ENCODE data around the gene FXYD4. TPM values are rescaled to one million over a fixed set of nuclear protein-coding genes. Genes with fewer than 3 reads are reported as not detected.
"Not testable (repeated sequence)": the region's sequence is repeated elsewhere in the genome, so short reads cannot be mapped to it uniquely, and the experiment has no call there.

Gene FXYD4
- total and polyA plus RNA-seq, 2 of the 8 experiments (the other 6 are each of a cell fraction or from before 2014, with no cell fraction given), result not detected

DNA sequence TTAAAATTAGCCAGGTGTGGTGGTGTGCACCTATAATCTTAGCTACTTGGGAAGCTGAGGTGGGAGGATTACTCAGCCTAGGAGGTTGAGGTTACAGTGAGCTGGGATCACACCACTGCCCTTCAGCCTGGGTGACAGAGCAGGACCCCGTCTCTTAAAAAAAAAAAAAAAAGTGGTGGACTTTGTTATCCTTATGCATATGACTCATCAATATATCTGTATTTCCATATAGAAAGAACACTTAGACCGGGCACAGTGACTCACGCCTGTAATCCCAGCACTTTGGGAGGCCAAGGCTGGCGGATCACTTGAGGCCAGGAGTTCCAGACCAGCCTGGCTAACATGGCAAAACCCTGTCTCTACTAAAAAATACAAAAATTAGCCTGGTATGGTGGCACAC, 50.5 kb downstream of the FXYD4 start:
- H4K20me1 ChIP-seq (replicated peaks in 1 of 2; ENCODE audit: control insufficient read depth in 1 of 2, insufficient read depth in 2 of 2, low read length in 2 of 2); H3K4me2 ChIP-seq (ENCODE audit: insufficient read depth in 1 of 2, low read depth in 2 of 2, low read length in 2 of 2); H3K4ac ChIP-seq (replicated peaks; ENCODE audit: insufficient read length, low read depth, low read length); H2BK5ac ChIP-seq (ENCODE audit: low read depth, low read length); H3K79me2 ChIP-seq (ENCODE audit: control insufficient read depth in 1 of 2, insufficient read depth in 2 of 2, low read length in 2 of 2); H3K18ac ChIP-seq (ENCODE audit: extremely low read depth, low read length); H4K5ac ChIP-seq (ENCODE audit: insufficient read length, low read depth, low read length); H2AFZ ChIP-seq (ENCODE audit: low read length); H2BK15ac ChIP-seq (ENCODE audit: low read length); H3K27ac ChIP-seq (ENCODE audit: low read depth, low read length); H3K4me1 ChIP-seq (replicated peaks in 1 of 4; ENCODE audit: control insufficient read depth in 3 of 4, insufficient read depth in 4 of 4, low read length in 3 of 4); H3K27me3 ChIP-seq (replicated peaks in 1 of 4; ENCODE audit: control insufficient read depth in 3 of 4, extremely low read depth in 1 of 4, insufficient read depth in 3 of 4, low read length in 3 of 4); CTCF ChIA-PET (ENCODE audit: partially characterized antibody); H2BK20ac ChIP-seq (ENCODE audit: low read length); DNase-seq (ENCODE audit: low read depth in 1 of 2, low spot score in 2 of 2); H3K36me3 ChIP-seq (ENCODE audit: control insufficient read depth in 2 of 4, insufficient read depth in 4 of 4, low read length in 3 of 4); H3K9me3 ChIP-seq (ENCODE audit: insufficient read depth in 2 of 2, low read depth in 1 of 2, low read length in 1 of 2); H4K91ac ChIP-seq (replicated peaks; ENCODE audit: insufficient read length, low read length); H2BK12ac ChIP-seq (ENCODE audit: low read depth, low read length); H2AK5ac ChIP-seq (ENCODE audit: low read depth, low read length); H4K8ac ChIP-seq (ENCODE audit: extremely low read depth, insufficient read depth, low read length); H3K9ac ChIP-seq (replicated peaks in 1 of 4; ENCODE audit: extremely low read depth in 1 of 4, low read depth in 3 of 4, low read length in 3 of 4); FAIRE-seq; H2BK120ac ChIP-seq (replicated peaks; ENCODE audit: low read depth, low read length); H3K23ac ChIP-seq (ENCODE audit: insufficient read length); H3K56ac ChIP-seq (replicated peaks; ENCODE audit: insufficient read length, low read depth, low read length); H3K4me3 ChIP-seq (ENCODE audit: extremely low read depth in 1 of 4, insufficient read depth in 2 of 4, low read depth in 3 of 4, low read length in 4 of 4); H3K14ac ChIP-seq (ENCODE audit: insufficient read length); H3K23me2 ChIP-seq (ENCODE audit: low read depth, low read length); H3K79me1 ChIP-seq (ENCODE audit: low read depth, low read length): not testable (repeated sequence)
- WGBS, 2 experiments (ENCODE audit: extremely low coverage in 1 of 2, insufficient coverage in 1 of 2, insufficient read length in 1 of 2, insufficient replicate concordance in 2 of 2, low coverage in 1 of 2, low lambda C conversion rate in 2 of 2, missing lambda C conversion rate in 1 of 2), result 94% methylated on average over 4 of the region's 4 CpGs; no CpG with 5 or more reads in 1 of the 2 experiments
- POLR2A ChIA-PET (ENCODE audit: partially characterized antibody), result interaction anchor here (3.7 to 4.7 kb wide), 2 partner anchors 11 to 14 kb away, joined by 23 to 33 read pairs; partner anchors contain the start of gene HNRNPF

Data from H1 (cell line).